Glomerular visceral epithelial cell (primary cell): Measurements from ENCODE around the gene ATP6V0E1.
A peak's percentile ranks its signal among the peaks of the same experiment; 100 is the strongest.
"Not testable (repeated sequence)": the region's sequence is repeated elsewhere in the genome, so short reads cannot be mapped to it uniquely, and the experiment has no call there.

Experiments used
- DNase-seq: peaks from one replicate; pipeline ENCODE4 v3.0.0-alpha.2; 2016; ENCODE audit errors: extremely low spot score

Gene ATP6V0E1

DNA sequence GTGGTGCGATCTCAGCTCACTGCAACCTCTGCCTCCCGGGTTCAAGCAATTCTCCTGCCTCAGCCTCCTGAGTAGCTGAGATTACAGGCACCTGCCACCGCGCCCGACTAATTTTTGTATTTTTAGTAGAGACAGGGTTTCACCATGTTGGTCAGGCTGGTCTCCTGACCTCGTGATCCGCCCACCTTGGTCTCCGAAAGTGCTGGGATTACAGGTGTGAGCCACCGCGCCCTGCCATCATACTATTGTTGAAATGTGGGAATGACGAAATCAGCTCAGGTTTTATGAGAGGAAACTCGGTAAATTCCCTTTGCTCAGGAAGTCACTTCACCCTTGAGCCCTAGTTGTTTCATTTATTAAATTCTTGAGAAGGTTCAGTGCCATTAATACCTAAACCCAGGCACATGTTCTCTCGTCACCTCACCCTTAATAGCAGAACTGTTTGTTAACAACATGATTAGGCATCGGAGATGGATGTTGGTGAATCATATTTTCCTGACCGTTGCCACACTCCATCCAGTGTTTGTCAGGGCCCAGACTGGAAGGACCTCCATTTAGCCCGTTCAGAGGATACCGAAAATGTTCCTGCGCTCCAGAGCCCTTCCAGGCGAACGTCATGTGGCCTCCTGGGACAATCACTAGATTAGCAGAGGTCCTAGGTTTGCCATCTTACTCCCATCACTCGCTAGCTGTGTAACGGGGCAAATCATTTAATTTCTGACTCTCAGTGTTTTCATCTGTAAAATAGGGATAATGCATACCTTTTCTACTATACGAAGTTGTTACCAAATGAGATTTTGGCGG, 52.5 kb downstream of the ATP6V0E1 start:
- DNase-seq: no peak

DNA sequence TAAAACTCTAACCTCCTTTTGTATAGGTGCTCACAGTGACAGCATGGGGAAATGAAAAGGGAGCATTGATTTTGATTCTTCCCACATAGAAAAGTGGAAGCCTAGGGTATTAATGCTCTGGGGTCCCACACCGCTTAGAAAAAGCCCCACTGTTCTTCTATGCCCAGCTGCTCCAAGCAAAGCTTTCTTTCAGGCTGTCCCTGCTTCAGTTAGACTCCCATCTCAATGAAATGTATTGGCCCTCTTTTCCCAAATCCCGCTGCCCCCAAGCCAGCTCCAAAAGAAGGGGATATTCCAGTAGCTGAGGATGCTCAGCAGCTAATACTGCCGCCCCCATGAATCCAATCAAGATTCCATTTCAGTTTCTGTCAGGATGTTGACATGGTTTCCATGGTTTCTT, 55.6 kb downstream of the ATP6V0E1 start:
- no peak for DNase-seq

DNA sequence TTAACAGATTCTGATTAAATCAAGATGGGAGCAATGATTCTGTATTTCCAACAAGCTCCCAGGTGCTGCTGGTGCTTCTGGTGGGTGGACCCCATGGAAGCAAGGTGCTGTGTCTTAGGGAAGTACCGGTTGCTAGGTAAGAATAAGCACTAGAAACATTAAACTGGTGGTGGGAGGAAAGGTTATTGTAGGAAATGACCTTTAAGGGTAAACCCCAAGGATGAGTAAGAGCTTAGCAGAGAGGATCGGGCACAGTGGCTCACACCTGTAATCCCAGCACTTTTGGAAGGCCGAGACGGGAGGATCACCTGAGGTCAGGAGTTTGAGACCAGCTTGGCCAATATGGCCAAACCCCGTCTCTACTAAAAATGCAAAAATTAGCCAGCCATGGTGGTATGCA, 56.4 kb downstream of the ATP6V0E1 start:
- DNase-seq: no peak

DNA sequence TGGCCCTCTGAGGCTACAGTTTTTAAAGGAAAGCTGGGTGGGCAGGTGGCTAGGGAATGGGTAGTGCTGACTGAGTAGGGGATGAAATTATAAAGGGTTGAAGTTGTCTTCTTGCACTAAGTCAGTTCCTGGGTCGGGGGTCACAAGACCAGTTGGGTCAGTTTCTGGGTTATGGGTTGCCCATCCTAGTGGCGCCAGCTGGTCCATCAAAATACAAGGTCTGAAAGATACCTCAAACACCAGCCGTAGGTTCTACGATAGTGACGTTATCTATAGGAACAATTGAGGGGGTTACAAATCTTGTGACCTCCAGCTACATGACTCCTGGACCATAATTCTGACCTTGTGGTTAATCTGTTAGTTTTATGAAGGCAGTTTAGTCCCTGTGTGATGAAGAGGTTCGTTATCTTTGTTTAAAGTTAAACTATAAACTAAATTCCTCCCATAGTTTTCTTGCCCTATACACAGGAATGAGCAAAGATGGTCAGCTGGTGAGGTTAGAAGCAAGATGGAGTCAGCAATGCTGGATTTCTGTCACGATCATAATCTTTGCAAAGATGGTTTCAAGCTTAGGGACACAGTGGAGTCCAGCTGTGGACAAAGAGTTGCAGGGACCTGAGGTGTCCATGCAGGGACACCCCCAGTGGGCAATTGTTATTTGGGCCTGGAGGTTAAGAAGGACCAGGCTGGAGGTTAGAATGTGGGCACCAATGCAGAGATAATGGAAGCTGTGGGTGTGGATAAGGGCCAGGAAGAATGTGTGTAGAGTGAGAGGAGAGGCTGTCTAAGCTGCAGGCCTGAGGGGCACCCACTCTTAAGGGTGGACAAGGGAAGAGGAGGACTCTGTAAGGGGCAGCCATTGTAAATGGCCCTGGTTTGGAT, 58.6 kb downstream of the ATP6V0E1 start:
- no peak for DNase-seq

DNA sequence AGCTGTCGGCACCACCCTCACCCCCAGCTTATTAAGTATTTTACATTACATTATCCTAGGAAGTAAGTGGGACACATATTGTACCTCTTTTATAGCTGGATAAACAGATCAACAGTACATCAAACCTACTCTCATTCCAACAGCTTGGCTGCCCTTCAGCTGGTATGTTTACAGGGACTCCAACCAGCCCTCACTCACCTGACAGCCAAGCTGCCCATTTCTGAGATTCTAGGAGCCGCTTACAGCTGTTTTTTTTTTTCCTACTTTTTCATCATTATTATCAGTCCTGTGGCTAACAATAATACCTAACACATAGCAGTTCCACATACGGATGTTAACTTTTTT, 59.2 kb downstream of the ATP6V0E1 start:
- DNase-seq: no peak

DNA sequence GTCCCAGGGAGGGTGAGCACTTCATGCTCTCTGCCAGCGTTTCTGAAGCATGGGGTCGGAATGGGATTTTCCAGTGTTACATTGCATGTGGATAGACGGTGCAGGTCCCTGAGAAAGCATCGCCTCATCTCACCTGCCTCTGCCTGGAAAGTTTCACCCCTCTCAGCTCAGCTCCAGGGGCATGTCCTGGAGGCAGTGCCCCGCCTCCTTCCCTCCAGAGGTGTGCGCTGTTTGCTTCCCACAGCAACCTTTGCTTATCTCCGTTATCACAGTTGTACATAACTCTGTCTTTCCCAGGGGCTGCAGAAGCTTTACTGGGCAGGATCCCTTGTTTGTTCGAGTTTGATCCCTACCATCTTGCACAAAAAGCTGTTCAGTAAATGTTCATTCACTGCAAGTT, 61.9 kb downstream of the ATP6V0E1 start:
- DNase-seq: no peak

DNA sequence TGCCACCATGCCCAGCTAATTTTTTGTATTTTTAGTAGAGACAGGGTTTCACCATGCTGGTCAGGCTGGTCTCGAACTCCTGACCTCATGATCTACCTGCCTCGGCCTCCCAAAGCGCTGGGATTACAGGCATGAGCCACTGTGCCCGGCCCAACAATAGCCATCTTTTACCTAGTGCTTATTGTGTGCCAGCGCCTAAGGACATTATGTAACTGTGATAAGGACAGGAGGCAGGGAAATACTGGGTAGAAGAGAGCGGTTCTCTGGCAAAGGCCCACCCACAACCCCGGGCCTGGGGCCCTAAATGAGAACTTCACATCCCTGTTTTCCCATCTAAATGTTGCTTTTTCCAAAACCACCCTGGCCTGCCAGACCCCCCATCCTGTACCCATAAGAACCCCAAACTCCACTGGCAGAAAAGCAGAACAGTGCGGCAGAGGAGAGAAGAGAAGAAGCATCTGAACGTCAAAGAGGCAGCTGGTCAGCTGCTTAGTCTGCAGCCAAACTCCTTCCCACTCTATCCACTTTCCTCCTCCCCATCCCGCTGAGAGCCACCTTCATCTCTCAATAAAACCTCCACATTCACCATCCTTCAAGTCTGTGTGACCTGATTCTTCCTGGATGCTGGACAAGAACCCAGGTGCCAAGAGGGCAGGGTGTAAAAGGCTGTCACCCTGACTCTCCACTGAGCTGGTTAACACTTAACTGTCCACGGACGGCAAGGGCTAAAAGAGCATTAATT, 63.7 kb downstream of the ATP6V0E1 start:
- not testable (repeated sequence) for DNase-seq

DNA sequence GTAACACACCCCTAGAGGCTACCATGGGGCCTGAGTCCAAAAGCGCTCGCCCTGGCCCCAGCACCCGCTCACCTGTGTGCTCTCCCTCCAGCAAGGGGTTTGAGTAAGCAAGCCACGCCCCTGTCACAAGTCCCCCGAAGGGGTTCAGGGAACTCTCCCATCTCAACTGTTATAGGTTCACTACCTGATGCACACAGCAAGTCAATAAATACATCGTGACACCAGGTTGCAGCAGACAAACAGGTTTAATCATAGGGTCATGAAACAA, 64.2 kb downstream of the ATP6V0E1 start:
- no peak for DNase-seq

DNA sequence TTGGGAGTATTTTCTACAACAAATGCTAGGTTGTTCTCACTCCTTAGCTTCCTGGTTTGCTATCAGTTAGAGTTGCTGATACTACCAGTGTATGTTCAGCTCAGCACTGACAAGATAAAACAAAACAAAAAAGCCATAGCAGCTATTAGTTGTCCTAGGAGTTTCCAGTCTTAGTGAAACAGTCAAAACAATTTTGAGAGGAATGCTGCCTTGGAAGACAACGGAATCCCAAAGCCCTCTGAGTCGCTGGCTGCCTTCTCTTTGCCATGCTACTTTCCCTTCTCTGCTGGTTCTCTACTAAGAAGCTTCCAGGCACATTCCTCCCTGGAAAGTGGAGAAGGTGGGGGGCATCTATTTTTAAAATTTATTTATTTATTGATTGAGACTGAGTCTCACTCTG, 67.2 kb downstream of the ATP6V0E1 start:
- DNase-seq: no peak

DNA sequence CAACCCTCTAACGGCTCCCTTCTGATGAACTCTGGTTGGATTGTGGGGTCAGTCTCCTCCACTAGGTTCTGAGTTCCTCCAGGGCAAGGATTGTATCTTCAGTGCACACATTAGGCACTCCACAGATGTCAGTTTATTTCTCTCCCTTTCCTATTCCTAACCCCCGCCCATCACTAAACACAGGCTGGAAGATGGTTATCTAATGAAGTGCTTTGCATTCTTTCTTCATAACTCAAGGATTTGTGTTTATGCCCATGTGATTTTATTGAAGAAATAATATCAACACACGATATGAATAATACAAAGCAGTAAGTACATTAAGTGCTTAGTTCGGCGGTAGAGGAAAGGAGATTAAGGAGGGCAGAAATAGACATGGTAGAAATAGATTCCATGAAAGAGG, 68.2 kb downstream of the ATP6V0E1 start:
- DNase-seq: no peak

DNA sequence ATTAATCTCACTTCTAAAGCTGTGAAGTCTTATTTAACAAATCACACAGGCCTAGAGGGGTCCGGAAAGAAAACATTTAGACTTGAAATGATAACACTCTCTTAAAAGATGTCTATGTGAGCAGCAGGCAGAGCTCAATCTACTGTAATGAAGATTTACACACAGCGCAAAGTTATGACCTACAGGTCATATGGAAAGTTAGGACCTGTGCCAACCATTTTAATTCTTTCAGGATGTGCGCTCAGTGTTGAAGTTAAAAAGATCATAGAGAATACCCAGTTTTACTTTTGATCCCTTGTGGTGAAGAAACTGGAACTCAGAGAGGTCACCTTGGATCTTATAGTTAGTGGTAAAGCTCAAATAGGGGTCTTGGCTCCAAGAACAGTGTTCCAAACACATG, 69.5 kb downstream of the ATP6V0E1 start:
- no peak for DNase-seq

DNA sequence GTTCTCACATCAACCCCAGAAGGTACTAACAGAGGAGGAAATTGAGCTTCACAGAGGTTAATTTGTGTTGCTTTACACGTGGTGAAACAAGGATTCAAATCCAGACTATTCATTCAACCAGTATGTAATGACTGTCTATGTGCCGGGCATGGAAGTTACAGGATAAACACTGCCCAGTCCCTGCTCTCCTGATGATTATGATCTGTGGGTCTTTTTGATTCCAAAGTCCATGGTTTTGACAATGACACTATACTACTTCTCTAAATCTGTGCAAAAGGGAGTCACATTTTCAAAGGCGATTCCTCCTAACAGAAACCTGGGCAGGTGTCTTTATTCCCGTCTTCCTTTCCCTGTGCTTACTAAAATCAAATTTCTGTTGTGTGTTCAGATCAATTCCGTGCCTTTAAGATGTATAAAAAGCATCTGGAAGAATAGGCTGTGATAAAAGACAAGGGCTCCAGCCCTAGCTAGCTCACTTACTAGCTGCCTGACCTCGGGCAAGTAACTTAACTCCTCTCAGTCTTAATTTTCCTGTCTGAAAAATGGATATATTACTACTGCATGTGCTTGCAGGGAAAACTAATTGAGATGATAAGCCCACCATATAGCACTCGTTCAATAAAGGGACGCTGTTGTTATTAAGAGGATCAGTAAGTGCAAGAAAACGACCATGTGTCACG, 71.6 kb downstream of the ATP6V0E1 start:
- DNase-seq: no peak

DNA sequence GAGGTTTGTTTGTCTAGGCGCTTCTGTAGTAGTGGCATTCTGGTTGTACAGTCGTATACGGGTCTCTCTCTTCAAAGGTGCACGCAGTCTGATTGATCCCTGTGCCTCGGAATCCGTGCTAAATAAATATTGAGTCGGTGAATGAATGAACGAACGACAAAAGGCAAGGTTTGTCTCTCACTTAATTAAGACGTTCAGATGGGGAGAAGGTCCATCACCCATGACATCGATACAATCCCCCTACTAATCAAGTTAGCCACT, 72.1 kb downstream of the ATP6V0E1 start:
- no peak for DNase-seq

DNA sequence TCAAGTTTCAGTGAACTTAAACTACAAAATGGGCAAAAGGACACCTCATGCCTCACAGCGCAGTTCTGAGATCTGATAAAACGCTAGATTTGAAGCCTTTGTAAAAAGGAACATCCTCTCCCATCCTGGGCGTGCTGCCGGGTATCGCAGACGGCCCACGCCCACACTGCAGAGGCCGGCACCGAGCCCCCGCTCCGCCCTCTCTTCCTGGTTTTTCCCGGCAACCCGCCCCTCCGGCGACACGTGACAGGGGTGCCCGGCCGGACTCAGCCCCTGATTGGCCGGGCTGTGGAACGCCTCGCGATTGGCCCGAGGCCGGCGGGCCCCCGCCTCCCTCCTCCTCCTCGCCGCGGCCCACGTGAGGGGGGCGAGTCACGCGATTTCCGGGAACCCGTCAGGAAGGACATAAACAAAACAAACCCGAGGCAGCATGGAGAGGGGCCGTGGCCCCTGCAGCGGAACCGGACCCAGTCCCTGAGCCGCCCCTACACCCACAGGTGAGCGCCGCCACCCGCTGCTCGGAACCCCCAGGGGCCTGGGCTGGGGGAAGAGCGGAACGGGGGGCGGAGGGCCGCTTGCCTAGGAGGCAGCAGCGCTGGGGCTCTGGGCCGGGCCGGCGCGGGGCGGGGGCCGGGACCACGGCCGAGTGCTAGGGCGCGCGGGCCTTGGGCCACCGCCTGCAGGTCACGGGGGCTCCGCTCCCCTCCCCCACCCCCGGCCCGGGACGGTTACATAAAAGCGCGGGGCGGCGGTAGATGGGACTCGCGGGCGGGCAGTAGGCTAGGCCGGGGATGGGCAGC, 72.6 kb downstream of the ATP6V0E1 start, which contains the start of gene CREBRF:
TSS of gene CREBRF (plus strand) at position 370 of the 800 bp plus-strand sequence. CDS start 24,424 bp downstream, outside the sequence.
- DNase-seq: peak; percentile 98

DNA sequence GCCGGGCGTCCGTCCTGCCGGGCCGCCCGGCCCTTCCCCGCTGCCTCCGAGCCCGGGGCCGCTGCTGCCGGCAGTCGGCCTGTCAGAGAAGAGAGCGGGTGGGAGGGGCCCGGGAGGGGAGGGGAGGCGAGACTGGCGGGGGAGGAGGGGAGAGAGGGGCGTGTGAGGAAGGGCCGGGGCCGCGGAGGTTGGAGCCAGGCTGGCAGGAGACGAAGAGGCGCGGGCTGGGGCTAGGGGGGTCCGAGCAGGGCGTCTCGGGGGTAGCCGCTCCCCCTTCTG, 73.2 kb downstream of the ATP6V0E1 start:
- no peak for DNase-seq

DNA sequence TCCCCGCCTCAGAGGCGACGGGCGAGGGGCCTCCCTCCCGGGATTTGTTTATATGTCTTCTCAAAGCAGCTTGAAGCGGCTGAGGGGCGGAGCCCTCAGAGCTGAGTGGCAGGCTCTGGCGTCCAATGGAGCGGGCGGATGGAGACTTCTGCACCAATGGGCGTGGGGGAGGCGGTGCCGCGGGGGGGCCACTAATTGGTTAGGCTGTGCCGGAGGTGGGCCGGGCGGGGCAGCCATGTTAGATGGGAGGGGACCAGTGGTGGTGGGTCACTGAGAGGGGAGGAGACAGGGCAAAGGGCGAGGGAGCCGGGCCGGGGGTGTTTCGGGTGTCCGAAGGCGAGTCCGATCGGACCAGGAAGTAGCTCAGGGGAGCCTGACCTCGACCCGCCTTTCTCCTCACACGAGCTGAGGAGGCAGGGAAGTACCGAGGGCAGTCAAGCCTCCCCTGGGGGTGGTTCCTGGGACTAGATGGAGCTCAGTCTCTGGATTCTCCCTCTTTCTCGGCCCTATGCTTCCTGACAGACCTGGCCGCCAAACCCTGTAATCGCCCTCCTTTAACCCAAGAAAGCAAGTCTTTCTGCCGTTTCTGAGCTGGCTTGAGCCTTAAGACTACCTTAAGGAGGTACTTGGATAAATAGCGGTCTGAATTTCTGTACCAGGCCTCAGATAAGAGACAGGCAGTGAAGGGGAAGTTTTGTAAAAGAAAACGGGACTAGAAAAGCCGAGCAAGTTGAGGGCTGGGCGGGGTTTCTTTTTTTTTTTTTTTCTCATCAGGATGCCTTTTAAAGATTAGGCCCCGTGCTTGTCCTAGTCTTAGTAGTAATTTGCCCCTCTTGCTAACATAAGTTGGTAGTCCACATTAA, 73.7 kb downstream of the ATP6V0E1 start:
- DNase-seq: peak; percentile 99

DNA sequence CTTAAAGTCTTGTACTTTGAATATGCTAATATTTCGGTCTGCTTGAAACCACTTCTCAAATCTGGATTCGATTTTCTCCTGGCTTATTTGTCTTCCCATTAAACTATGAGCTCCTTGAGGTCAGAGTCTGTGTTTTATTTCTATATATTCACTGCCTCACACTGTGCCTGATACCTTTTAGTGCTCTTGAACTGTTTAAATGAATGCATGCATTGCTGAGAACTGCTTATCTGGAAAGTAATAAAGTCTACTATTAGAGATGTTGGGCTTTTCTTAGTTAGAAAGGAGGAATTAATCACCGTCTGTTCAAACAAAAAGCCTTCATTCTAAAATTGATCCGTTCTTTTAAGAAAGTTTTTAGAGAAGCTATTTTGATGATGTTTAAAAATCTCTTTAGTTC, 78.6 kb downstream of the ATP6V0E1 start:
- DNase-seq: no peak

DNA sequence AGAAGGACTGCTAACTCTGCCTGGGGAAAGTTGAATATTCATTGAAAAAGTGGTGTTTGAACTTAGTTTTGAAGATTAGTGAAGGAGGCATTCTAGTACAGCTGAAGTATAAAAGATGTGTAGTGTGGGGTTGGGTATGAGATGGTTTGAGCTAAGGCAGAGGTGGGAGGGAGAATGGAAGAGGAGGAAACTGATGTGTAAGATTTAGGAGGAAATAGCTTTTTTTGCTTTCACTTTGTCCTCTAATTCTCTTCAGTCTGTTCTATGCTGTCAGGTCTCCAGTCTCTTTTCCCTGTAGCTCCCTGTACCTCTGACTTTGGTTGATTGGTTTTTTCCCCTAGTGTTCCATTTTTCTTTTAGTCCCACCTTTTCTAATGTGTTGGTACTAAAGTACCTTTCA, 81.6 kb downstream of the ATP6V0E1 start:
- no peak for DNase-seq

DNA sequence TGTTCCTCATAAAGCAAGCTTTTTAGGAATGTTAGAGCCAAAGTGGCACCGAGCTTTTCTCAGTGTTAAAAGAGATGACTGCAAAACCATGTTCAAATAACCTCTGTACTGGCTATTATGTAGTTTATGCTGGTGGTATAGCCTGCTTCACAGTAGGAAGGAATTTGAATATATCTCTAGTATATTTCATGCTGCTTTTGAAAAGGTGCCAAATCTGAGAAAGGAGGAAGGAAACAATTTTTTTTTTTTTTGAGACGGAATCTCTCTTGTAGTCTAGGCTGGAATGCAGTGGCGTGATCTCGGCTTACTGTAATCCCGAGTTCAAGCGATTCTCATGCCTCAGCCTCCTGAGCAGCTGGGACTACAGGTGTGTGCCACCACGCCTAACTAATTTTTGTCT, 86.1 kb downstream of the ATP6V0E1 start:
- DNase-seq: no peak

DNA sequence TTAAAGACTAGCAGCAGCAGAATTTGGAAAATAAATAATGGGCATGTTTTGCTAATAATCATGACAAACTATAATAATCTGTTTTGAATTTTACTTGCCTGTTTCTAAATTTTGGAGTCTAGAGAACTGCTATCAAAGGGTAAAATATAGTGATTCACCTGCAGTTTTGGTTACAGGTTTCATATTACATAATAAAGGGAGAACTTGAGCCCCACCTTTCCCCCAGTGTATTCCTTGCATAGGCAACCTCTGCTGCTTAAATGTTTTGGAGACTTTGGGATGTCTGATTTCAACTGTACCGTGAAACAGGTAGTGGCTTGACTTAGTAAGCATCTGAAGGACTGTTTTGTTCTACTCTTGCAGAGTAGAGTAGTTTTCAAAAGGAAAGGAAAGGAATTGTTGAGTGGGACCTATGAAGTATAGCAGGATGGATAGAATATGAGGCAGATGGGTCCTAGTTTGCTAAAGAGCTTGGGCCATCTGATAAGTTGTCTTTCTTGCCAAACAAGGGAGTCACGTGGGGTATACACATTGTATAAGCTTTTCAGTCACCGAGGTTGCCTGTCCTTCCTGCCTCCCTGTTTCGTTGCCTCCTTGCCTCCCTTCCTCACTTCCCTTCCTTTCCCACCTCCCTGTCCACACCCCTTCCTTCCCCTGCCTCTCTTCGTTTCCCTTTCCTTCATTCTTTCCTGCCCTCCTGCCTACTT, 91.7 kb downstream of the ATP6V0E1 start:
- no peak for DNase-seq
